MM.1S (cell line): Measurements from ENCODE around the gene CHD2.

ENCODE experiments used
- EZH2phosphoT487 ChIP-seq: fragments of 300-600 bp; sonication (generic); IDR thresholded peaks from 2 replicates; pipeline ENCODE4 v1.6.1; 2018; ENCODE audit warnings: antibody characterized with exemption, low read length
- TF ChIP-seq, protein P1 (sequence below): fragments of 300-600 bp; sonication (generic); IDR thresholded peaks from 2 replicates; pipeline ENCODE4 v1.5.1; 2016; ENCODE audit warnings: antibody characterized with exemption, low read length, mixed read lengths

DNA sequence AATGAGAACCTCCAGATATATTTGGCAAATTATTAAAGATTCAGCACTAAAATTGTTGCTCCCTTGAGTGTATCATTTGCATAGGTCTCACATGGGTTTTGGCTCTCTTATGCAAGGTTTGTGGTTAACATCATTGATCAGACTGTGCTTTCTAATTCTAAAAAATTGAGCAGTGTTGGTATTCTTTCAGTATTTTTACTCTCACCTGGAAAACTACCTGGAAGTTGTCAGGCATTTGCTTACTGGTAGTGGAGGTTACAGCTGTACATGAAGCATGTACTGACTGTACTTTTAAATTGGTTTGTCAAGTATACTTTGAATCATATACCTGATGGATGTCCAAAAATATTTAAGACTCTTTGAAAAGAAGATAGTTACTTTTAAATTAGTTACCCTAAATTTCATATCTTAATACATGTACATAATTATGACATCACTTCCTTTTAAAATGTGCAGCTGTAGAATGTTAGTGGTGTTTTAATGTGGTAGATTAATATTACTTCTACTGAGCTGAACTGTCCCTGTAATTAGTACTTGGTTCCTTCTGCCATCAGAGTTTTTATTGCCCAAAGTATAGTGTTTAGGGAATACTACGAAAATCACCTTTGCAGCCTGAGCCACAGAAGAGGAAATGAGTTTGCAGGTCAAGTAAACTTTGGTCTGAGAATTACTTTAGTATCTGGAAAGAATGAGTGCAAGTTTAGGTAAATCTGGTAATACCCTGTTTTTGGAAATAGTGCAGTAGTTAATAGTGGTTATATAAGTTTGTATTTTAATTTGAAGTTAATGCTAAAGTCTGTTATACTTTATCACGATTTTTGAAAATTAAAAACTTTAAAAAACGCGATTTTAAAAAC is 2.8 kb downstream of the CHD2 start:
- TF ChIP-seq, protein P1, sequence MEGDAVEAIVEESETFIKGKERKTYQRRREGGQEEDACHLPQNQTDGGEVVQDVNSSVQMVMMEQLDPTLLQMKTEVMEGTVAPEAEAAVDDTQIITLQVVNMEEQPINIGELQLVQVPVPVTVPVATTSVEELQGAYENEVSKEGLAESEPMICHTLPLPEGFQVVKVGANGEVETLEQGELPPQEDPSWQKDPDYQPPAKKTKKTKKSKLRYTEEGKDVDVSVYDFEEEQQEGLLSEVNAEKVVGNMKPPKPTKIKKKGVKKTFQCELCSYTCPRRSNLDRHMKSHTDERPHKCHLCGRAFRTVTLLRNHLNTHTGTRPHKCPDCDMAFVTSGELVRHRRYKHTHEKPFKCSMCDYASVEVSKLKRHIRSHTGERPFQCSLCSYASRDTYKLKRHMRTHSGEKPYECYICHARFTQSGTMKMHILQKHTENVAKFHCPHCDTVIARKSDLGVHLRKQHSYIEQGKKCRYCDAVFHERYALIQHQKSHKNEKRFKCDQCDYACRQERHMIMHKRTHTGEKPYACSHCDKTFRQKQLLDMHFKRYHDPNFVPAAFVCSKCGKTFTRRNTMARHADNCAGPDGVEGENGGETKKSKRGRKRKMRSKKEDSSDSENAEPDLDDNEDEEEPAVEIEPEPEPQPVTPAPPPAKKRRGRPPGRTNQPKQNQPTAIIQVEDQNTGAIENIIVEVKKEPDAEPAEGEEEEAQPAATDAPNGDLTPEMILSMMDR, result no peak
- TF ChIP-seq EZH2phosphoT487, result no peak
